ENCODE measurements around the gene SLC50A1.
A peak's percentile ranks its signal among the peaks of the same experiment; 100 is the strongest.
"Not testable (repeated sequence)": the region's sequence is repeated elsewhere in the genome, so short reads cannot be mapped to it uniquely, and the experiment has no call there.

The SLC50A1 gene

DNA sequence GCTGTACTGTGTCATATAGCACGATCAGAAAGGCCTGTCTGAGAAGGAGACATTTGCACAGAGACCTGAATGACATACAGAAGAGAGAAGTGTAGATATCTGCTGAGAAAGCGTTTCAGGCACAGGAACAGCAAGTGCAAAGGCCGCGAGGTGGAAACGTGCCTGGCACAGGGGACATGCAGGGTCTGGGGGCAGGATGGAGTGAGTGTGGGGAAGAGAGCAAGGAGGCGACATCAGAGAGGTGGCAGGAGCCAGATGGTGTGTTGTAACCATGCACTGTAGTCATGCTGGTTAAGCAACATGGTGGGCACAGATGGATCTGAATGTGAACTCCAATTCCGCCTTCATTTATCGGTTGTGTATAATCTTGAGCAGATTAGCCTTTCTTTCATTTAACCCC, 24.5 kb downstream of the SLC50A1 start:
- no peaks in the 10 kb centered on the region for H3K27me3 ChIP-seq (ENCODE audit: control insufficient read depth in 1 of 2, insufficient read depth in 2 of 2, low read length in 2 of 2)

DNA sequence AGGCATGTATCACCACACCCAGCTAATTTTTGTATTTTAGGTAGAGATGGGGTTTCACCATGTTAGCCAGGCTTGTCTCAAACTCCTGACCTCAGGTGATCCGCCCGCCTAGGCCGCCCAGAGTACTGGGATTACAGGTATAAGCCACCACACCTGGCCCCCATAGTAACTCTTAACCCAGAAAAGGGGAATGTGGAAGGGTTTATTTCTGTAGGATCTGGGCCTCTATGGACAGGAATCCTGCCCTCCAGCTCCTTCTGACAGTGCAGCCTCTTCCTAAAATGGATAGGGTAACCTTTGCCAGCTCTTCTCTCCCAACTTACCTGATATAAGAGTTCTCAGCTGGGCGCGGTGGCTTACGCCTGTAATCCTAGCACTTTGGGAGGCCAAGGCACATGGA, 27.0 kb downstream of the SLC50A1 start:
- not testable (repeated sequence) for H3K36me3 ChIP-seq (ENCODE audit: control insufficient read depth in 1 of 2, insufficient read depth in 2 of 2, low read length in 2 of 2); H3K27ac ChIP-seq (ENCODE audit: low read depth, low read length); H3K27me3 ChIP-seq (ENCODE audit: control insufficient read depth in 1 of 2, insufficient read depth in 2 of 2, low read length in 2 of 2); H3K9ac ChIP-seq (ENCODE audit: low read depth in 1 of 2, low read length in 2 of 2); H3K4me1 ChIP-seq (ENCODE audit: control insufficient read depth in 1 of 2, insufficient read depth in 2 of 2, low read length in 2 of 2); H3K9me3 ChIP-seq (ENCODE audit: control insufficient read depth in 1 of 2, low read length in 2 of 2); H3K4me3 ChIP-seq (ENCODE audit: low read depth in 1 of 2, low read length in 2 of 2)

More for the DNA sequence above, 24.5 kb downstream of the SLC50A1 start:
- Histone ChIP-seq H3K27ac (ENCODE audit: low read depth, low read length) (no peak overlapping the region), H3K9me3 (ENCODE audit: control insufficient read depth in 1 of 2, low read length in 2 of 2) (no peaks in the 10 kb centered on the region), H3K36me3 (ENCODE audit: control insufficient read depth in 1 of 2, insufficient read depth in 2 of 2, low read length in 2 of 2) (no peaks in the 10 kb centered on the region), H3K9ac (ENCODE audit: low read depth in 1 of 2, low read length in 2 of 2) (no peak overlapping the region), H3K4me3 (ENCODE audit: low read depth in 1 of 2, low read length in 2 of 2) (no peak overlapping the region), H3K4me1 (ENCODE audit: control insufficient read depth in 1 of 2, insufficient read depth in 2 of 2, low read length in 2 of 2) (no peaks in the 10 kb centered on the region)

DNA sequence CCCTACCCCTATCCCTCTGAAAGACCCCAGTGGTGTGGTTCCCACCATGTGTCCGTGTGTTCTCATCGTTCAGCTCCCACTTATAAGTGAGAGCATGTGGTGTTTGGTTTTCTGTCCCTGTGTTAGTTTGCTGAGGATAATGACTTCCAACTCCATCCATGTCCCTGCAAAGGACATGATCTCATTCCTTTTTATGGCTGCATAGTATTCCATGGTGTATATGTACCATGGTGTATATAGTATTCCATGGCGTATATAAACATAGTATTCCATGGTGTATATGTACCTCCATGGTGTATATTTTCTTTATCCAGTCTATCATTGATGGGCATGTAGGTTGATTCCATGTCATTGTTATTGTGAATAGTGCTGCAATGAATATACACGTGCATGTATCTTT, 28.1 kb downstream of the SLC50A1 start:
- not testable (repeated sequence) for H3K27ac ChIP-seq (ENCODE audit: low read depth, low read length); H3K36me3 ChIP-seq (ENCODE audit: control insufficient read depth in 1 of 2, insufficient read depth in 2 of 2, low read length in 2 of 2); H3K4me1 ChIP-seq (ENCODE audit: control insufficient read depth in 1 of 2, insufficient read depth in 2 of 2, low read length in 2 of 2); H3K9me3 ChIP-seq (ENCODE audit: control insufficient read depth in 1 of 2, low read length in 2 of 2); H3K4me3 ChIP-seq (ENCODE audit: low read depth in 1 of 2, low read length in 2 of 2); H3K9ac ChIP-seq (ENCODE audit: low read depth in 1 of 2, low read length in 2 of 2); H3K27me3 ChIP-seq (ENCODE audit: control insufficient read depth in 1 of 2, insufficient read depth in 2 of 2, low read length in 2 of 2)

DNA sequence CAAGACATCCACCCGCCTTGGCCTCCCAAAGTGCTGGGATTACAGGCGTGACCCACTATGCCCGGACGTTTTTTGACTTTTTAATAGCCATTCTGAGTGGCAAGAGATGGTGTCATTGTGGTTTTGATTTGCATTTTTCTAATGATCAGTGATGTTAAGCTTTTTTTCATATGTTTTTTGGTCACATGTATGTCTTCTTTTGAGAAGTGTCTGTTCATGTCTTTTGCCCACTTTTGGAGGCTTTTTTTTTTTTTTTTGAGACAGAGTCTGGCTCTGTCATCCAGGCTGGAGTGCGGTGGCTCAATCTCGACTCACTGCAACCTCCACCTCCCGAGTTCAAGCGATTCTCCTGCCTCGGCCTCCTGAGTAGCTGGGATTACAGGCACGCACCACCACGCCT, 29.0 kb downstream of the SLC50A1 start:
- H3K4me3 ChIP-seq (ENCODE audit: low read depth in 1 of 2, low read length in 2 of 2); H3K9ac ChIP-seq (ENCODE audit: low read depth in 1 of 2, low read length in 2 of 2); H3K4me1 ChIP-seq (ENCODE audit: control insufficient read depth in 1 of 2, insufficient read depth in 2 of 2, low read length in 2 of 2); H3K9me3 ChIP-seq (ENCODE audit: control insufficient read depth in 1 of 2, low read length in 2 of 2); H3K27me3 ChIP-seq (ENCODE audit: control insufficient read depth in 1 of 2, insufficient read depth in 2 of 2, low read length in 2 of 2); H3K27ac ChIP-seq (ENCODE audit: low read depth, low read length): not testable (repeated sequence)
- peaks cover 0 to 12% of the 10 kb centered on the region in 2 donors for H3K36me3 ChIP-seq (ENCODE audit: control insufficient read depth in 1 of 2, insufficient read depth in 2 of 2, low read length in 2 of 2)

DNA sequence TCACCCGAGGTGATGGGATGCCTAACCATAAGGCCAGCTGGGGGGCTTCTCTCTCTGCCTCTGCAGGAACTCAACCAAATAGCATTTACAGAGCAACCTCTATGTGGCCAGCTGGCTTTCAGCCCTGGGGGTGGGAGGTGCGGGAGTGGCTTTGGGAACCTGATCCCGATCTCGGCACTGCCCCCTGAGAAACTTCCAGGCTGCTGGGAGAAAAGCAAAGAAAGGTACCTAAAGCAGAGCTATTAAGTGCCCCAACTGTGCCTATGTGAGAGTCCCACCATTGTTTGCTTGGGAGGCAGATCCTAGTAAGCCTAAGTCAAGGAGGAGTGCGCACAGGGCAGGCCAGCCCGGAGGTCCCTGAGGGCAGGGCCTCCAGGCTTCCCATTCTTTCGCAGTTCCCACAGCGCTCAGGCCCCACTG, 30.4 kb downstream of the SLC50A1 start:
- no peak overlapping the region for H3K9ac ChIP-seq (ENCODE audit: low read depth in 1 of 2, low read length in 2 of 2)
- H3K4me3 ChIP-seq (ENCODE audit: low read depth in 1 of 2, low read length in 2 of 2), result no peak overlapping the region
- H3K36me3 ChIP-seq (ENCODE audit: control insufficient read depth in 1 of 2, insufficient read depth in 2 of 2, low read length in 2 of 2), result peaks cover 0 to 19% of the 10 kb centered on the region in 2 donors
- peaks cover 5 to 8% of the 10 kb centered on the region in 2 donors for H3K4me1 ChIP-seq (ENCODE audit: control insufficient read depth in 1 of 2, insufficient read depth in 2 of 2, low read length in 2 of 2)
- no peak overlapping the region for H3K27ac ChIP-seq (ENCODE audit: low read depth, low read length)
- no peaks in the 10 kb centered on the region for H3K9me3 ChIP-seq (ENCODE audit: control insufficient read depth in 1 of 2, low read length in 2 of 2)
- H3K27me3 ChIP-seq (ENCODE audit: control insufficient read depth in 1 of 2, insufficient read depth in 2 of 2, low read length in 2 of 2), result no peaks in the 10 kb centered on the region

DNA sequence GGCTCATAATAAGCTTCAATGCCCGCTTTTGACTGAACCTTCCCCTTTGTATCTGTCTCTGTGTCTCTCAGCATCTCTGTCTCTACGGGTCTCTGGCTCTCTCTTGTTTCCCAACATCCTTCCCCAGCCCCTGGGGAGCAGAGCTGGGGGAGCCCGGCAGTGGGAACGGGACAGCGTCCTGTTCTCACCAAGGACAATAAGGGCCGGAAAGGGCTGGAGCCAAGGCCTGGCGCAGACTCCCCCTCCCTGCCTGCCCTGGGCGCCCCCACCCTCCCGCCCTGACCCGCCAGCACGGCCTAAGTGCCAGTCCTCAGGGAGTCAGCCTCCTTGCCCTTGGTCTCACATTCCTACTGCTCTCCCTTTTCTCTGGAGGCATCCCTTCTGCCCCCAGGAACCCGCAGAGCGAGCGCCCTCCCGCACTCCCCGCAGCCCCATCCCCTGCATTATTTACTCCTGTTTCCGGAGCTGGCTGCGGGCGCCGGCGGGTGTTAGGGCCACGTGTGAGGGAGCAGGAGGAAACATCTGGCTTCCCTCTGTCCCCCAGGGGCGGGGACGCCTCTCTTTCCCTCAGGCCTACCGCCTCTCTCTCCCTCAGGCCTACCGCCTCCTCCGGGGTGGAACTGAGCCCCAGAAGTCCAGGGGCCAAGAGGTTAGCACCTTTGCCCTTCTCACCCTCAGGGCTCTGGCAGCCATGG, 31.0 kb downstream of the SLC50A1 start:
- no peak overlapping the region for H3K9ac ChIP-seq (ENCODE audit: low read depth in 1 of 2, low read length in 2 of 2)
- peaks cover 5 to 8% of the 10 kb centered on the region in 2 donors for H3K4me1 ChIP-seq (ENCODE audit: control insufficient read depth in 1 of 2, insufficient read depth in 2 of 2, low read length in 2 of 2)
- peaks cover 0 to 19% of the 10 kb centered on the region in 2 donors for H3K36me3 ChIP-seq (ENCODE audit: control insufficient read depth in 1 of 2, insufficient read depth in 2 of 2, low read length in 2 of 2)
- H3K9me3 ChIP-seq (ENCODE audit: control insufficient read depth in 1 of 2, low read length in 2 of 2), result no peaks in the 10 kb centered on the region
- no peak overlapping the region for H3K4me3 ChIP-seq (ENCODE audit: low read depth in 1 of 2, low read length in 2 of 2)
- no peaks in the 10 kb centered on the region for H3K27me3 ChIP-seq (ENCODE audit: control insufficient read depth in 1 of 2, insufficient read depth in 2 of 2, low read length in 2 of 2)
- no peak overlapping the region for H3K27ac ChIP-seq (ENCODE audit: low read depth, low read length)

DNA sequence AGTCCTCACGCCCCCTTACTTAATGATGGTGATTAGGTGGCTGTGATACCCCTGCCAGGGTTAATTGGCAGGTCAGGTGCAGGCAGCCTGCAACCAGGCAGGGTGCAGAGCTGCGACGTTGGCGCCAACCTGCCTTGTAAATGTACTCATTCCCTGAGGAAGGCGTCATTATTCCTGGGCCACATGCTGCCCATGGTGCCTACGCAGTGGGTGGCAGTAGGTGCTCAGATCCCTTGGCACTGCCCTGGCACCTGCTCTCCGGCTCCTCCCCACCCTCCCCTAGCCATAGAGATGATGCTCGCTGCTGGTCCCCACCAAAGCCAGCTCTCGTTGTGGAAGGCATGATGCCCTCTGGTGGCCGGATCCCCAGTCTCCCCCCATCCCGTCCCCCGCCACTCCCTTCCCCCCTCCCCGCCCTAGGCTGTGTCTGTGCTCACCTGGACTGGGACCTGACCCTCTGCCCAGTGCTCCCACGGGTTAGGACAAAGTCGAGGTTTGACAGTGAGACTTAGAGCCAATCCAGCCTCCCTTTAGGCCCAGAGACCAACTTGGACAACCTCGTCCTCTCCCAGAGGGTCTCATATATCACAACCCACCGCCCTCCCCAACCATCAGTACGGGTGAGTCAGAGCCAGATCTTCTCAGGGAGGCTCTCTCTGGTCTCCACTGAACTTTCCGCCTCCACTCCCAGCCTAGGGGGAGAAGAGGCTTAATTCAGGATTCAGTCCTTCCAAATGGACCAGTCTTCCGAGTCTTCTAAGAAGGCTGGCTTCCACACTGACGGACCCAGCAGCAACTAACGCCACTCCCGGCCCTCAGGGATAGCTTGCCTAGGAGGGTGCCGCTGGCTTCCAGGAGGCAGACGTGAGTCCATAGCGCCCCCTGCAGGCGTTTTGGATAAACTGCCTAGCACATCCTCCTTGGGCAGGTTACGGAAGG, 31.8 kb downstream of the SLC50A1 start:
- Histone ChIP-seq H3K4me1 (ENCODE audit: control insufficient read depth in 1 of 2, insufficient read depth in 2 of 2, low read length in 2 of 2) (peaks cover 12 to 15% of the 10 kb centered on the region in 2 donors), H3K27me3 (ENCODE audit: control insufficient read depth in 1 of 2, insufficient read depth in 2 of 2, low read length in 2 of 2) (no peaks in the 10 kb centered on the region), H3K9me3 (ENCODE audit: control insufficient read depth in 1 of 2, low read length in 2 of 2) (no peaks in the 10 kb centered on the region), H3K27ac (ENCODE audit: low read depth, low read length) (no peak overlapping the region), H3K9ac (ENCODE audit: low read depth in 1 of 2, low read length in 2 of 2) (no peak overlapping the region), H3K36me3 (ENCODE audit: control insufficient read depth in 1 of 2, insufficient read depth in 2 of 2, low read length in 2 of 2) (peaks cover 0 to 19% of the 10 kb centered on the region in 2 donors), H3K4me3 (ENCODE audit: low read depth in 1 of 2, low read length in 2 of 2) (peak overlapping the region; percentile 14 to 46)

DNA sequence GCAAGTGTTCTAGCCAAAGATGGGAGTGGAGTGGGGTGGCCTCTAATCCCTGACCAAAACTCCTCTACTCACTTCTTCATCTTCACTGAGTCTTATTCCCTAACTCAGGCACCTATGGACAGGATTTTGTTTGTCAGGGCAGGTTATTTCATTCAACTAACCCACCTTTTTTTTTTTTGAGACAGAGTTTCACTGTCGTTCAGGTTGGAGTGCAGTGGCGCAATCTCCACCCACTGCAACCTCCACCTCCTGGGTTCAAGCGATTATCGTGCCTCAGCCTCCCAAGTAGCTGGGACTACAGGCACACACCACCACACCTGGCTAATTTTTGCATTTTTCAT, 32.4 kb downstream of the SLC50A1 start:
- Histone ChIP-seq H3K4me1 (ENCODE audit: control insufficient read depth in 1 of 2, insufficient read depth in 2 of 2, low read length in 2 of 2) (peaks cover 12 to 17% of the 10 kb centered on the region in 2 donors), H3K36me3 (ENCODE audit: control insufficient read depth in 1 of 2, insufficient read depth in 2 of 2, low read length in 2 of 2) (peaks cover 0 to 19% of the 10 kb centered on the region in 2 donors)
- H3K27me3 ChIP-seq (ENCODE audit: control insufficient read depth in 1 of 2, insufficient read depth in 2 of 2, low read length in 2 of 2); H3K9ac ChIP-seq (ENCODE audit: low read depth in 1 of 2, low read length in 2 of 2); H3K4me3 ChIP-seq (ENCODE audit: low read depth in 1 of 2, low read length in 2 of 2); H3K27ac ChIP-seq (ENCODE audit: low read depth, low read length); H3K9me3 ChIP-seq (ENCODE audit: control insufficient read depth in 1 of 2, low read length in 2 of 2): not testable (repeated sequence)

DNA sequence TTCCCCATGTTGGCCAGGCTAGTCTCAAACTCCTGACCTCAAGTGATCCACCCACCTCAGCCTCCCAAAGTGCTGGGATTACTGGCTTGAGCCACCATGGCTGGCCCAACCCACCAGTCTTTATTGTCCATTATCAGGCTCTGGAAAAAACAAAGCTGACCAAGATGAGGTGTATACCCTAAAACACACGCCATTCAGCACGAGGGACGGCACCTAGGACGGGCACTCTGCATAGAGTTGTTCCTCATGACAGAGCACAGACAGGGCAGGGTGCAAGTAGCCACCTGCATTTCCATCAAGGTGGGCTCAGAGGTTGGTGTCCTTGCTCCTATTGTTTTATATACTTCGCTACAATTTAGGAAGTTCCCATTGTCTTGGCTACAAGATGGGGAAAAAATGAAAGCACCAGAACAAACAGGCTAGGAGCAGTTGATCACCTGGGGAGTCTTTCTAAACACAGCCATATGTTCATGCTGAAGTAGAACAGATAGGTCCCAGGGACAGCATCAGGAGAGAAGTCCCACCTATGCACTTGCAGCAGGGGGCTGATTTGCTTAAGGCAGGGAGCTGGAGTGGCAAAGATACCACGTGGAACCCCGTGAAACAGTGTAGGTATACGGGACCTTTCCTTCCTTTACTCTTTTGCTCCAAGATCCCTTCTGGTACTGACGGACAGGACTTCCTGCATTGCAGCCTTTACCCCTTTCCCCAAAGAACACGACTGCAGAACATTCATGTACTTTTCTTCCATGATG, 33.0 kb downstream of the SLC50A1 start:
- Histone ChIP-seq H3K36me3 (ENCODE audit: control insufficient read depth in 1 of 2, insufficient read depth in 2 of 2, low read length in 2 of 2) (peaks cover 0 to 19% of the 10 kb centered on the region in 2 donors), H3K4me1 (ENCODE audit: control insufficient read depth in 1 of 2, insufficient read depth in 2 of 2, low read length in 2 of 2) (peaks cover 16 to 20% of the 10 kb centered on the region in 2 donors), H3K27ac (ENCODE audit: low read depth, low read length) (no peak overlapping the region), H3K9me3 (ENCODE audit: control insufficient read depth in 1 of 2, low read length in 2 of 2) (no peaks in the 10 kb centered on the region), H3K9ac (ENCODE audit: low read depth in 1 of 2, low read length in 2 of 2) (no peak overlapping the region), H3K27me3 (ENCODE audit: control insufficient read depth in 1 of 2, insufficient read depth in 2 of 2, low read length in 2 of 2) (no peaks in the 10 kb centered on the region), H3K4me3 (ENCODE audit: low read depth in 1 of 2, low read length in 2 of 2) (no peak overlapping the region)

DNA sequence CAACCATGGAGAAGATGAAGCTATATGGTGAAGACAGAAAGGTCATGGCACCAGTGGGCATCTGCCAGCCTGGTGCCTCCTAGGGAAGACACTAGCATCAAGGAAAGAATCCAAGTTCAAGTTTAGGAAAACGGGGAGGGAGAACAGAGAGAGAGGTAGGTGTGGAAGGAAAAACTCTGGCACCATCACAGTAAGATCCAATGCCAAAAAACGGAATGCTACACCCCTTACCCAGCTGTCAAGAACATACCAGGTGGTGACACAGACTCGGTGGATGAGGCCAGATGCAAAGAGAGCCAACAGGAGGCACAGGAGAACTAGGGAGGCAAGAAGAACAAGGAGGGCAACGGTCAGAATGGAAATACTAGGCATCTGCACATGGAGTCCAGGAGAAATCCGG, 33.9 kb downstream of the SLC50A1 start:
- no peaks in the 10 kb centered on the region for H3K9me3 ChIP-seq (ENCODE audit: control insufficient read depth in 1 of 2, low read length in 2 of 2)
- peaks cover 0 to 19% of the 10 kb centered on the region in 2 donors for H3K36me3 ChIP-seq (ENCODE audit: control insufficient read depth in 1 of 2, insufficient read depth in 2 of 2, low read length in 2 of 2)
- H3K4me1 ChIP-seq (ENCODE audit: control insufficient read depth in 1 of 2, insufficient read depth in 2 of 2, low read length in 2 of 2), result peaks cover 20 to 26% of the 10 kb centered on the region in 2 donors
- no peak overlapping the region for H3K9ac ChIP-seq (ENCODE audit: low read depth in 1 of 2, low read length in 2 of 2)
- no peak overlapping the region for H3K4me3 ChIP-seq (ENCODE audit: low read depth in 1 of 2, low read length in 2 of 2)
- H3K27me3 ChIP-seq (ENCODE audit: control insufficient read depth in 1 of 2, insufficient read depth in 2 of 2, low read length in 2 of 2), result no peaks in the 10 kb centered on the region
- H3K27ac ChIP-seq (ENCODE audit: low read depth, low read length), result no peak overlapping the region
